Measurements from ENCODE around the gene LIN7C. TPM values are rescaled to one million over a fixed set of nuclear protein-coding genes. Genes with fewer than 3 reads are reported as not detected.

The LIN7C gene
- total and polyA plus RNA-seq, 2 of the 8 experiments (the other 6 are each of a cell fraction or from before 2014, with no cell fraction given) = 10.5 to 42.7 TPM

DNA sequence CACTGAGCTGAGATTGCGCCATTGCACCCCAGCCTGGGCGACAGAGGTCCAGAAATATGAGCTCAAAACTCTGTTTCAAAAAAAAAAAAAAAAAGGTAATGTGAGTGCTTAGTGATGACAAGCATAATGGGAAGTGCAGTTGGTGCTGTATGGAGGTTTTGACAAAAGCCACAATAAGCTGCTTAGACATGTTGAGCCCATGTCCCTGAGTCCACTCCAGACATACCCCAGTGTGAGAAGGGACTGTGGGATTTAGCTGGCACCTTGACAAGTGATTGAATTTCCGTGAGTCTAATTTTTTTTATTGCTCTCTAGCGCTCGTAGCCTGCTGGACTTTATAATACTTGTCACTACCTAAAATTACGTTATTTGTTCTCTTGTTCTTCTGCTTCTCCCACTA, 18.9 kb downstream of the LIN7C start (continued):
- TF ChIP-seq TEAD4 (IDR thresholded peaks at IDR 0.05; ENCODE audit: low read depth, low read length) = no peak
- no peak for TF ChIP-seq KDM1A (IDR thresholded peaks at IDR 0.05; ENCODE audit: borderline replicate concordance, low read length)
- no peak for TF ChIP-seq POU5F1 (IDR thresholded peaks at IDR 0.05; ENCODE audit: low read depth, low read length)
- TF ChIP-seq RBBP5 (IDR thresholded peaks at IDR 0.05; ENCODE audit: borderline replicate concordance, low read depth, low read length) = no peak
- no peak for TF ChIP-seq BRCA1 (IDR thresholded peaks at IDR 0.05; ENCODE audit: low read depth, low read length)
